Measurements from ENCODE around the gene GSN.

GSN gene

DNA sequence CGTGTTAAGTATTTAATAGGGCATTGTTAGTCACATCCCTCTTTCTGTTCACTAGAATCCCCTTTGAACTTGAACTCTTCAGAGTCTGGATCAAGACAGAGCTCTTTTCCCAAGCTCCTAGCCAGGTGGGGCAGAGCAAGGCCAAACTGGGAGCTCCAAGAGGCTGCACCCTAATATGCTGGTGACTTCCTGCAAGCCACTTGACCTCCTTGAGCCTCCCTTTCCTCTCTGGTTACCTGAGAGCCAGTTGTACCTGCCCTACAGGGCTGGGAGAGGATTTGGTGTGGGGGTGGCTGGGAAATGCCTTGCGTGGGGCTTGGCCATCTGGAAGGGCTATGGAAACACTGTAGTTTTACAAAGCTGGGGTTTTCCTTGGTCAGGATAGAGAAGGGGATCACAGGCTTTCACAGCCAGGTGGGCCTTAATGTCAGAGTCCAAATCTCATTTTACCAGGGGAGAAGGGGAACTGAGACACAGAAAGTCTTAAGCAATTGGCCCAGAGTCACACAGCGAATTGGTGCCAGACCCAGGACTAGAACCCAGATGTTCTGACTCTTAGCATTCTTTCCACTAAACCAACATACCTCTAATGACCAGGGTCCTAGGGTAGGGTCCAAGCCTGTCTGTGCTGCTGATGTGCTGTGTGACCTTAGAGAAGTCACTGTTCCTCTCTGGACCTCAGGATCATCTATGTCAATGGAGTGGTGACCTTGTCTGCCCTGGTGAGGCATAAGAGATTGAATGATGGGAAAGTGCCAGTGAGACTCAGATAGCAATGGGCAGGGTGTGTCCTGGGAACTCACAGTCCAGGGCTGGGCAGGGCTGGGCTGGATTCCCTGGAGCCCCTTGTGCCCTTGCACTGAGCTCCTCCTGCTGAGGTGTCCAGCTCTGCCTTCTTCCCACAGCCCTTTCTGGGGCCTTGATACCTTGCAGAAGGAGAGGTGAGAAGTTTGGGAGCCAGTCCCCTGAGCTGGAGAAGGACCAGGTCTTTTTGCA lies 35.8 kb downstream of the GSN start:
- DNase-seq: no peak

- no peak for DNase-seq
Measured at GRCh38 chr9:121304707-121305106, 36.7 kb downstream of the GSN start.

- no peak for DNase-seq
Measured at GRCh38 chr9:121305269-121305994, 37.5 kb downstream of the GSN start.

- DNase-seq: no peak
Measured at GRCh38 chr9:121307976-121308375, 40.0 kb downstream of the GSN start.

DNA sequence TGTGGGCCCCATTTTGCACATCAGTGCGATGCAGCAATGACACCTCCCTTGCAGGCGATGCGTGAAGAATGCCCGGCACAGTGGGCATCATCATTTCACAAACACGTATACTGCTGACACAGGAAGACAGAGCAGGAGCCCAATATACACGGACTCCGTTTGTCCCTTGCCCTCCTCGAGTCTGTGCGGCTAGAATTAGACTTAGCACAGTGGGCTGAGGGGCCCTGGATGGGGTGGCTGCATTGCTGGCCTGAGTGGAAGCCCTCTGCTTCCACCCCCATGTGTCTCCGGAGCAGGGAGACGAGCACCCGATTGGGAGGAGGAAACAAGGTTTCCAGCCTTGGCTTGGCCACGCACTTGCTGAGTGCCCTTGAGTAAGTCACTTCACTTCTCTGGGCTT lies 40.8 kb downstream of the GSN start:
- no peak for DNase-seq

GRCh38 chr9:121309171-121309570 lies 41.2 kb downstream of the GSN start:
- no peak for DNase-seq

- no peak for DNase-seq
Measured at GRCh38 chr9:121309833-121310425, 42.0 kb downstream of the GSN start.

GRCh38 chr9:121310571-121310970 lies 42.6 kb downstream of the GSN start:
- DNase-seq: no peak

GRCh38 chr9:121312169-121312568 lies 44.2 kb downstream of the GSN start:
- no peak for DNase-seq

GRCh38 chr9:121313458-121314152 lies 45.6 kb downstream of the GSN start:
- DNase-seq: no peak

- no peak for DNase-seq
Measured at GRCh38 chr9:121316378-121316777, 48.4 kb downstream of the GSN start.

DNA sequence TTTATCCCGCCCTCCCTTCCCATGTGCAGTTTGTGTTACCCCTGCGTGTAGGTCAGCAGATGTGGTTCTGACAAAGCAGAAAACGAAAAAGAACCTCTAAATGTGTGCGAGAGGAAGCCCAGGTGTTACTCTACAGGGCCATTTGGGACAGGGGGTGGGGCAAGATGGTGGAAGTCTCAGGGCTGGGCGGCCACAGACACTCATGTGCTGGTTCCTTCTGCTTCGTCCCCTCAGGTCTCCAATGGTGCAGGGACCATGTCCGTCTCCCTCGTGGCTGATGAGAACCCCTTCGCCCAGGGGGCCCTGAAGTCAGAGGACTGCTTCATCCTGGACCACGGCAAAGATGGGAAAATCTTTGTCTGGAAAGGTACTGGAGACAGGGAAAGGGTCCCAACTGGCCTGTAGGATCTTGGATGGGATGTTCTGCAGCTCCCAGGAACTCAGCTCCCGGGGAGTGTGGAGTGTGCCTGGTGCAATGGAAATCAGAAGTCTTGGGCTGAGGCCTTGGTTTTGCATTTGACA lies 49.0 kb downstream of the GSN start:
- DNase-seq: no peak

DNA sequence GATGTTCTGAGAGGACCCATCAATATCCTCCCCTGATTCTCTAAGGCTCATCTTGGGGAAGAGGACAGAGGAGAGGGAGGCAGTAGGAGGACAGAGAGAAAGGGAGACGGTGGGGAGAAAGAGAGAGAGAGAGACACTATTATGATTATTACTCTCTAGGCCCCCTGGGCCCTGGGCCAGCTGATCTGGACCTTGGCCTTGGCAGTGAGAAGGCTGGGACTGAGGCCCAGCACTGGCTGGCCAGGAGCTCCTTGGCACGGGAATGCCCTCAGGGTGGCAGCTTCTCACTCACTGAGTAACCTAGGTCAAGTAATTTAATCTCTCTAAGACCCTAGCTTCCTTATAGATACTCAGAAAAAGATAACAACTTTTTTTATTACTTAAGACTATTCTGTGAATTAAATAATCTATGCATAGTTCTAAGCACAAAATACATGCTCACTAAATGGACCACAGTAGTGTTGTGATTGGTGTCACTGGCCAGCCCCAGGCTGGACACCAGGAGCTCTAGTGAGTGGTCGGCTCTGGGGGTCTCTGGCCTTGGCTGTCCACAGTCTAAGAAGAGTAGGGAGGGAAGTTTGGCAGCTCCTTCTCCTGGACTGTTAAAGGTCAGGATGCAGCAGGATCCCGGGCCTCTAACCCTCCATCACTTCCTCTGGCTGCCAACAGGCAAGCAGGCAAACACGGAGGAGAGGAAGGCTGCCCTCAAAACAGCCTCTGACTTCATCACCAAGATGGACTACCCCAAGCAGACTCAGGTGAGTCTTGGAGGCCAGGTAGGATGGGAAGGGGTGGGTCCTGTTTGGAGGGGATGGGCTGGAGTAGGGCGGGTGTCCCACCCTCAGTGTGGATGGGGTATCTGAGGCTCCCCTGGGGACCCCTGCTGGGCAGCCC lies 50.0 kb downstream of the GSN start:
- DNase-seq: no peak

DNA sequence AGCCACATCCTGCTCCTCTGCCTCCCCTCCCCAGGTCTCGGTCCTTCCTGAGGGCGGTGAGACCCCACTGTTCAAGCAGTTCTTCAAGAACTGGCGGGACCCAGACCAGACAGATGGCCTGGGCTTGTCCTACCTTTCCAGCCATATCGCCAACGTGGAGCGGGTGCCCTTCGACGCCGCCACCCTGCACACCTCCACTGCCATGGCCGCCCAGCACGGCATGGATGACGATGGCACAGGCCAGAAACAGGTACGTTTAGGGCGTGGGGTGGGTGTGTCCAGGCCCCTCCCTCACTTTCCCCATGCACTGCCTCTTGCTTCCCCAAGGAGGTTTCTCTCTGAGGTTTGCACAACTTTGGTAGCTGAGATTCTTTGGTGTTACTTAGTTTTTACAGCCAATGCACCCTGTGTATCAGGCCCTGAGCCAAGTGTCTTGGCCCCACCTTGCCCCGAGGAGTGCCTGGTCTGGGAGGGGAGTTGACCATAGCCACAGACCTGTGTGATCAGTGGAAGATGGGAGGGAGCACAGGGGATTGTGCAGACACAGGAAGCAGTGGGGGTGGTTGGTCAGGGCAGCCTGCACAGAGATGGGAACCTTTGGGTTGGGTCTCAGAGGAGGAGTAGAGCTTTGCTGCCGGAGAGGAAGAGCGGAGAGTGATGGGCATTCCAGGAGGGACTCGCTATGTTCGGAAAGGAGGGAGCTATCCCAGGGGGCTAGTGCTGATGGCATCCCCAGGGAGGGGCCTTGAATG lies 50.8 kb downstream of the GSN start:
- no peak for DNase-seq

GRCh38 chr9:121319383-121319780 lies 51.4 kb downstream of the GSN start:
- no peak for DNase-seq

GRCh38 chr9:121321016-121321503 lies 53.1 kb downstream of the GSN start:
- no peak for DNase-seq

DNA sequence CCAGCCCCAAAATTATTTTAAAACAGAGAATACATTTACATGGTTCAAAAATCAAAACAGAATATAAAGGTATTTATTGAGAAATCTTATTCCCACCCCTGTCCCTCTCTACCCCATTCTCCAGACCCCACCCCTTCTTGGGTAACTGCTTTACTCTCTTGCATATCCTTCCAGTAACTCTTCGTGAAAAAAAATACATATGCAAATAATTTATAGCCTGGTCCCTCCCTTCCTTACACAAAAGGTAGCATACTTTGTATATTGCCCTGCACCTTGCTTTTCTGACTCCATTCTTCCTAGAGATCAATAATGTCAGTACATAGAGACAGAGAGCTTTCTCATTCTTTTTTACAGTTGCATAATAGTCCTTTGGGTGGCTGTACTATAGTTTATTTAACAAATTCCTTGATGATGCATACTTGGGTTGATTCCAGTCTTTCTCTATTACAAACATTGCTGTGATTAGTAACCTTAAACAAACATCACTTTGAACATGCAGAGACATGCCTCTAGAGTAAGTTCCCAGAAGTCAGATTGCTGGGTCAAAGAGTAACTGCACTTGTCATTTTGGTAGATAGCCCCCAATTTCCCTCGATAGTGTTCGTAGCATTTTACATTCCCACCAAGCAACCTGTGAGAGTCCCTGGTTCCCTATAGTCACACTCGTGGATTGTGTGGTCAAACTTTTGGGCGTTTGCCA lies 54.2 kb downstream of the GSN start:
- no peak for DNase-seq

GRCh38 chr9:121322737-121323448 lies 54.9 kb downstream of the GSN start:
- DNase-seq: no peak

DNA sequence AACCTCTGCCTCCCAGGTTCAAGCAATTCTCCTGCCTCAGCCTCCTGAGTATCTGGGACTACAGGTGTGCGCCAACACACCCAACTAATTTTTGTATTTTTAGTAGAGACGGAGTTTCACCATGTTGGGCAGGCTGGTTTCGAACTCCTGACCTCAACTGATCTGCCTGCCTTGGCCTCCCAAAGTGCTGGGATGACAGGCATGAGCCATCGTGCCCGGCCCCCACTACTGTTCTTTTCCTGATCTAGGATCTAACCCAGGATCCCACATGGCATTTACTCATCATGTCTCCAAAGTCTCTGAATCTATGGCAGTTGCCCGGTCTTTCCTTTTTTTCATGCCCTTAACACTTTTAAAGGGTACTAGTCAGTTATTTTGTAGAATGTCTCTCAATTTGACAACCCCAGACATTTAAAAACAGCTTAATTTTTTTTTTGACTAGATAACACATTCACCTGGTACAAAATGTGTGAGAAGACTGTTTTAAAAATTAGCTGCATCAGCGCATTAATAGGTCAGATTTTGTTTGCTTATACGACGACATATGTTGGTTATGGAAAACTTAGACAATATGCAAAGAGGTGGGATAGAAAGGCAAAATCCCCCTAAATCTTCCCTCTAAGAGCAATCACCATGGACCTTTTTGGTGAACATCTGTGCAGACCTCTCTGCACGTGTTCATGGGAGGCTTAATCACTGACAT lies 55.6 kb downstream of the GSN start:
- no peak for DNase-seq
